GM12864 (cell line): ENCODE results near the gene CUEDC2.

Experiments used
- DNase-seq: peaks from one replicate; pipeline ENCODE4 v3.0.0-alpha.2; 2011; ENCODE audit warnings: low read depth
- H3K4me3 ChIP-seq: 2 replicates; pipeline ENCODE4 v1.5.1; 2011; ENCODE audit warnings: mild to moderate bottlenecking, low read depth, low read length, control low read depth
- TF ChIP-seq, protein P1 (sequence below): IDR thresholded peaks from 2 replicates; pipeline ENCODE4 v1.5.1; 2011; ENCODE audit warnings: low read depth, mild to moderate bottlenecking, moderate library complexity, low read length, control low read depth, inconsistent platforms; ENCODE audit errors: missing control alignments

CUEDC2 gene

DNA sequence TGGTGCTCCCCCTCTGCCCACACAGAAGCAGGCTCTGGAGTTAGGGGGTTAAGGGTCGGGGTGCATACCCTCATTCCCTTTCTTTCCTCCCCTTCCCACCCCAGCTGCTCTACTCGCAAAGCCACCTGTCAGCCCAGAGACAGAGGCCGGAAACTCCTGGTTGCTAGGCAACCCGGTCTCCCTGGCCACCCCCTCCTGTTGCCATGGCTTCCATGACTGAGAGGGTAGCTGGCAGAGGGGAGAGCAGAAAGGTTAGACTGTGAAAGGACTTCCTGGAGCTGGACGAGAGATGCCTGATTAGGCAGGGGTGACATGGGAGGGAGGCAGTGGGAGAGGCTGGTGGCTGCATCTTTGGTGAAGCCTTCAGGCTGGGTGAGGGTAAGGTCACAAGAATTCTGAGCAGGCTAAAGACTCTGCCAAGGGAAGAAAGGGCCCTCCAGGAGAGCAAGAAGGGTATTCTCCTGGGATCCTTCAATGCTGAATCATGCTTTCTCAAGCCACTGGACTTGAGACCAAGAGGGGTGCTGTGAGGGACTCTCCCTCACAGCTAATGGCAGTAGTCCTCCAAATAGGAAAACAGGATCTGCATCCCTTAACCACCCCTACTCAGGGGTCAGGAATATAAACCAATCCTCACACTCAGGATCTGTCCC is 19.2 kb downstream of the CUEDC2 start:
- no peak for DNase-seq

GRCh38 chr10:102412293-102412692 is 20.1 kb downstream of the CUEDC2 start:
- TF ChIP-seq, protein P1, sequence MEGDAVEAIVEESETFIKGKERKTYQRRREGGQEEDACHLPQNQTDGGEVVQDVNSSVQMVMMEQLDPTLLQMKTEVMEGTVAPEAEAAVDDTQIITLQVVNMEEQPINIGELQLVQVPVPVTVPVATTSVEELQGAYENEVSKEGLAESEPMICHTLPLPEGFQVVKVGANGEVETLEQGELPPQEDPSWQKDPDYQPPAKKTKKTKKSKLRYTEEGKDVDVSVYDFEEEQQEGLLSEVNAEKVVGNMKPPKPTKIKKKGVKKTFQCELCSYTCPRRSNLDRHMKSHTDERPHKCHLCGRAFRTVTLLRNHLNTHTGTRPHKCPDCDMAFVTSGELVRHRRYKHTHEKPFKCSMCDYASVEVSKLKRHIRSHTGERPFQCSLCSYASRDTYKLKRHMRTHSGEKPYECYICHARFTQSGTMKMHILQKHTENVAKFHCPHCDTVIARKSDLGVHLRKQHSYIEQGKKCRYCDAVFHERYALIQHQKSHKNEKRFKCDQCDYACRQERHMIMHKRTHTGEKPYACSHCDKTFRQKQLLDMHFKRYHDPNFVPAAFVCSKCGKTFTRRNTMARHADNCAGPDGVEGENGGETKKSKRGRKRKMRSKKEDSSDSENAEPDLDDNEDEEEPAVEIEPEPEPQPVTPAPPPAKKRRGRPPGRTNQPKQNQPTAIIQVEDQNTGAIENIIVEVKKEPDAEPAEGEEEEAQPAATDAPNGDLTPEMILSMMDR = no peak
- DNase-seq = no peak
- no peak overlapping the region for H3K4me3 ChIP-seq

More for the DNA sequence above, 19.2 kb downstream of the CUEDC2 start:
- TF ChIP-seq, protein P1 = no peak
- no peak overlapping the region for H3K4me3 ChIP-seq

GRCh38 chr10:102411341-102412255 is 20.8 kb downstream of the CUEDC2 start:
- TF ChIP-seq, protein P1 = no peak
- no peak overlapping the region for H3K4me3 ChIP-seq
- no peak for DNase-seq

GRCh38 chr10:102410429-102411073 is 21.8 kb downstream of the CUEDC2 start:
- TF ChIP-seq, protein P1 = no peak
- no peak for DNase-seq
- no peak overlapping the region for H3K4me3 ChIP-seq

GRCh38 chr10:102409604-102410428 is 22.6 kb downstream of the CUEDC2 start:
- TF ChIP-seq, protein P1 = no peak
- DNase-seq = no peak
- no peak overlapping the region for H3K4me3 ChIP-seq

DNA sequence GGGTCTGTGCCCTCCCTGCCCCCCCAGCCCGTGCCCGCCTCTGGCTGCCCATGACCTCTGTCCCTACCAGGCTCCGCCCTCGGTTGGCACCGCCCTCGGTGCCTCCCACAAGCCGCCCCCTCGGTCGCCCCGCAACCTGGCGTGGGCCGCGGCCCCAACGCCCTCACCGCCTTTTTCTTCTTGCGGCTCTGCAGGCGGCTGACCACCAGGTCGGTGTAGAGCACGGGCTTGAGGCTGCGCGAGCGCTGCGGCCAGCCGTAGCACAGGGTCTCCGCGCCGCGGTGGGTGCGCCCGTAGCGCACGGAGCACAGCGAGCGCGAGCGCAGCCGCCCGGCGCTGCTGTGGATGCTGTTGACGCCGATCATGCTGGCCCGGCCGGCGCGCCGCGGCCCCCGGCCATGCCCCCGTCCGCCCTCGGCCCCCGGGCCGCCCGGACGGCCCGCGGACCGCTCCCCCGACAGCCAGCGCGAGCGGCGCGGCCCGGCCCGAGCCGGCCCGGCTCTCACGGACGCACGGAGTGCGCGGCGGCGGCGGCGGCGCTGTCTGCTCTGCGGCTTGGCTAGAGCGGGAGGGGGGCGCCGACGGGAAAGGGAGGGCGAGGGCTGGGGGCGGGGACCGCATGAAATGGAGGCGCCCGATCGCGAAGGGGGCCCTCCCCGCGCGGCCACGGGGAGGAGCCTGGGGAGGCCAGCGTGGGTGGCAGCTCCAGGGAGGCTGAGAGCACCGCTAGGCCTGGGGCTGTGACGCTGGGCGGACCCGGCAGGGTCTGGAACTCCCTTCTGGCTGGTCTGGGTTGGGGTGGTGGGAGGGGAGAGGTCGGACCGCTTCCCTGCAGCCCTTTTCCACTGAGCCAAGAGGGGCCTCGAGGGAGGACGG is 23.4 kb downstream of the CUEDC2 start:
- DNase-seq = no peak
- peak overlapping the region; percentile 12; the same call in 1 of the 2 replicates for H3K4me3 ChIP-seq
- TF ChIP-seq, protein P1 = no peak
